Endothelial cell of umbilical vein (primary cell): Measurements from ENCODE around the gene COQ4. TPM values are rescaled to one million over a fixed set of nuclear protein-coding genes. Genes with fewer than 3 reads are reported as not detected.

ENCODE experiments used
- BruUV-seq: library from RNA; stranded (reverse); fragments of 400-500 nt; replicated peaks from 2 replicates; lab custom pipeline; 2021; lab: Mats Ljungman, UMichigan
- CTCF ChIA-PET: fragments of 300-600, 350-600 bp; sonication (Branson Sonifier 250); formaldehyde crosslinking; loops from one replicate; lab custom pipeline; 2021; ENCODE audit warnings: antibody characterized with exemption, inconsistent platforms; lab: Charles Lee
- POLR2A ChIA-PET: fragments of 300-600, 350-600 bp; sonication (Branson Sonifier 250); formaldehyde crosslinking; loops from one replicate; lab custom pipeline; 2021; ENCODE audit warnings: antibody characterized with exemption, inconsistent platforms; lab: Charles Lee
- DNase-seq: peaks from one replicate; pipeline ENCODE4 v3.0.0-alpha.2; 2011; ENCODE audit warnings: low read depth, low spot score
- FAIRE-seq: peaks from 2 replicates; lab custom pipeline; 2011; peaks lifted over from hg19 to GRCh38; lab: Jason Lieb, UNC
- H2AFZ ChIP-seq: 2 replicates; pipeline ENCODE4 v1.6.0; 2012; ENCODE audit warnings: low read depth, low read length, control low read depth, inconsistent platforms
- H3K27ac ChIP-seq: 2 replicates; pipeline ENCODE4 v1.5.1; 2011; ENCODE audit warnings: low read depth, mild to moderate bottlenecking, control low read depth, low read length, moderate library complexity; ENCODE audit not compliant: insufficient read depth
- H3K27me3 ChIP-seq, 2 experiments: 2 replicates each; pipeline versions ENCODE4 v1.6.0 to v1.6.1; 2011; ENCODE audit warnings: low read length in 2 of 2, mixed read lengths in 1 of 2; ENCODE audit not compliant: control insufficient read depth in 2 of 2, insufficient read depth in 2 of 2
- H3K36me3 ChIP-seq, 2 experiments: 2 replicates in 1 of 2; 3 replicates in 1 of 2; pipeline ENCODE4 v1.5.1; 2011; ENCODE audit warnings: low read length in 2 of 2, mild to moderate bottlenecking in 1 of 2, moderate library complexity in 1 of 2; ENCODE audit not compliant: control insufficient read depth in 2 of 2, insufficient read depth in 2 of 2; ENCODE audit errors: extremely low read depth in 1 of 2
- H3K4me1 ChIP-seq: 3 replicates; pipeline ENCODE4 v1.5.1; 2011; ENCODE audit warnings: mild to moderate bottlenecking, low read length; ENCODE audit not compliant: control insufficient read depth, insufficient read depth; ENCODE audit errors: extremely low read depth
- H3K4me2 ChIP-seq: 2 replicates; pipeline ENCODE4 v1.6.1; 2011; ENCODE audit warnings: low read length, control low read depth, mixed read lengths; ENCODE audit not compliant: insufficient read depth
- H3K4me3 ChIP-seq, 3 experiments: fragments of 200-600 bp in 1 of 3; sonication (generic), shearing (Covaris generic) in 1 of 3; replicated peaks in 1 of 3; 2 replicates each; pipeline ENCODE4 v1.5.1; 2011 to 2016; ENCODE audit warnings: control low read depth in 3 of 3, low read length in 3 of 3, mild to moderate bottlenecking in 2 of 3, inconsistent platforms in 1 of 3, low read depth in 1 of 3, moderate library complexity in 1 of 3; ENCODE audit not compliant: insufficient read depth in 1 of 3
- H3K79me2 ChIP-seq: 2 replicates; pipeline ENCODE4 v1.6.0; 2012; ENCODE audit warnings: low read length, inconsistent platforms; ENCODE audit not compliant: control insufficient read depth, insufficient read depth
- H3K9ac ChIP-seq: replicated peaks from 2 replicates; pipeline ENCODE3; 2011; ENCODE audit warnings: low read length, control low read depth; ENCODE audit not compliant: insufficient read depth; ENCODE audit errors: extremely low read depth
- H3K9me1 ChIP-seq: replicated peaks from 3 replicates; pipeline ENCODE4 v1.6.0; 2011; ENCODE audit warnings: mild to moderate bottlenecking, low read length; ENCODE audit not compliant: control insufficient read depth, insufficient read depth; ENCODE audit errors: extremely low read depth
- H3K9me3 ChIP-seq: replicated peaks from 2 replicates; pipeline ENCODE4 v1.5.1; 2012; ENCODE audit warnings: low read length, inconsistent platforms; ENCODE audit not compliant: control insufficient read depth, insufficient read depth
- H4K20me1 ChIP-seq: replicated peaks from 2 replicates; pipeline ENCODE3; 2011; ENCODE audit warnings: mild to moderate bottlenecking, low read length; ENCODE audit not compliant: control insufficient read depth, insufficient read depth; ENCODE audit errors: extremely low read depth
- CTCF ChIP-seq, 2 donors: IDR thresholded peaks; 1 replicate in 1 of 2; 2 replicates in 1 of 2; pipeline ENCODE4 v1.5.1; 2011; ENCODE audit warnings: low read length in 2 of 2, mild to moderate bottlenecking in 2 of 2, moderate library complexity in 2 of 2, control low read depth in 1 of 2, inconsistent platforms in 1 of 2, low read depth in 1 of 2; ENCODE audit not compliant: insufficient read depth in 1 of 2; ENCODE audit errors: extremely low read depth in 1 of 2
- FOS ChIP-seq: IDR thresholded peaks from 2 replicates; pipeline ENCODE4 v1.6.1; 2011; ENCODE audit warnings: mild to moderate bottlenecking, low read length, moderate library complexity, borderline replicate concordance; ENCODE audit not compliant: insufficient read depth
- GATA2 ChIP-seq: IDR thresholded peaks from 2 replicates; pipeline ENCODE4 v1.7.0; 2011; ENCODE audit warnings: low read depth, mild to moderate bottlenecking, moderate library complexity, mixed read lengths, low read length; ENCODE audit not compliant: insufficient read length, insufficient read depth
- JUN ChIP-seq: IDR thresholded peaks from 2 replicates; pipeline ENCODE4 v1.6.1; 2011; ENCODE audit warnings: borderline replicate concordance, low read depth; ENCODE audit not compliant: insufficient read length, insufficient read depth
- MAX ChIP-seq: IDR thresholded peaks from 2 replicates; pipeline ENCODE4 v1.6.1; 2011; ENCODE audit not compliant: insufficient read depth, insufficient read length
- POLR2A ChIP-seq: IDR thresholded peaks from 2 replicates; pipeline ENCODE4 v1.6.1; 2012; ENCODE audit warnings: low read depth, mild to moderate bottlenecking, control low read depth, low read length
- POLR2AphosphoS5 ChIP-seq: IDR thresholded peaks from 2 replicates; pipeline ENCODE4 v1.6.1; 2012; ENCODE audit warnings: low read depth, mild to moderate bottlenecking, control low read depth, low read length, moderate library complexity; ENCODE audit not compliant: insufficient read depth
- dilution Hi-C: fragments of 300-500 bp; cut with MboI; formaldehyde crosslinking; loops from one replicate; pipeline ENCODE4 v1.15.0; 2019; ENCODE audit warnings: low sequenced_read_pairs; ENCODE audit not compliant: extremely low pct_ligation_motif_present
- intact Hi-C: fragments of 100-400 bp; cut with micrococcal nuclease; formaldehyde crosslinking; loops from one replicate; pipeline ENCODE4 v1.10.0; 2022
- polyA plus RNA-seq, 4 experiments: library from polyadenylated mRNA; depleted of rRNA in 3 of 4; stranded (reverse) in 3 of 4; unstranded in 1 of 4; fragments of >200 nt; gene quantifications; 2 replicates each; pipeline versions ENCODE4 v1.2.1 to v1.2.3, GENCODE V29; 2011 to 2012; ENCODE audit warnings: missing spikeins in 1 of 4
- total RNA-seq: library from RNA; stranded (reverse); gene quantifications from 2 replicates; pipeline ENCODE4 v1.2.3, GENCODE V29; 2021

COQ4 gene
- total and polyA plus RNA-seq, 2 donors (not counting 3 experiments of a cell fraction or from before 2014, with no cell fraction given), result 44.4 to 78.1 TPM

- H3K27me3 ChIP-seq, result no peaks in the 10 kb centered on the region
- H4K20me1 ChIP-seq, result no peaks in the 10 kb centered on the region
- H3K9ac ChIP-seq, result no peak overlapping the region
- BruUV-seq, result no TSS peak
- H3K9me3 ChIP-seq, result no peaks in the 10 kb centered on the region
- CTCF ChIA-PET, result interaction anchor here (0.9 to 2.5 kb wide), 5 partner anchors 10 to 49 kb away, joined by 3 to 16 read pairs (median 5); no protein-coding TSS in a partner anchor
- no peak overlapping the region for H3K4me2 ChIP-seq
- TF ChIP-seq GATA2 (no peak), JUN (no peak), FOS (no peak), POLR2AphosphoS5 (no peak), MAX (no peak), POLR2A (no peak), CTCF (IDR thresholded peaks at IDR 0.05; ENCODE audit: extremely low read depth in 1 of 2, insufficient read depth in 1 of 2, low read depth in 1 of 2, low read length in 2 of 2) (no peak)
- intact Hi-C loops (loop anchor here (10.0 kb wide), 1 partner anchor 263 kb away; the partner anchor contains the start of gene SPTAN1), dilution Hi-C loops (no loop called here)
- POLR2A ChIA-PET, result no interaction called here
- no peak overlapping the region for H3K4me3 ChIP-seq
- no peaks in the 10 kb centered on the region for H3K9me1 ChIP-seq
- no peak overlapping the region for H2AFZ ChIP-seq
- no peaks in the 10 kb centered on the region for H3K79me2 ChIP-seq
- no peak for FAIRE-seq
- H3K27ac ChIP-seq, result no peak overlapping the region
- H3K36me3 ChIP-seq, result peaks cover 3 to 6% of the 10 kb centered on the region in 2 experiments
- DNase-seq, result no peak
- H3K4me1 ChIP-seq, result peaks cover 6% of the 10 kb centered on the region
These were observed 30.6 kb upstream of the COQ4 start for GRCh38 chr9:128292009-128292408.
